HEK293T (cell line): ENCODE measurements around the gene FAP.

Experiments
- CTCF ChIA-PET: fragments of 350-600 bp; formaldehyde crosslinking; extraction: SDS; loops from one replicate; lab custom pipeline; 2021; ENCODE audit warnings: antibody characterized with exemption, inconsistent platforms; lab: Yijun Ruan, JAX
- POLR2A ChIA-PET: fragments of 350-600 bp; formaldehyde crosslinking; extraction: SDS; loops from one replicate; lab custom pipeline; 2020; ENCODE audit warnings: antibody characterized with exemption, inconsistent platforms; lab: Yijun Ruan, JAX
- DNase-seq: peaks from one replicate; pipeline ENCODE4 v3.0.0; 2012; ENCODE audit warnings: mixed read lengths; ENCODE audit errors: extremely low spot score
- ARNT ChIP-seq: fragments of 450-650 bp; IDR thresholded peaks from 2 replicates; pipeline ENCODE4 v1.6.1; 2017; ENCODE audit warnings: mild to moderate bottlenecking
- BHLHE40 ChIP-seq: fragments of 450-650 bp; IDR thresholded peaks from 2 replicates; pipeline ENCODE4 v1.6.1; 2016; ENCODE audit warnings: mild to moderate bottlenecking, moderate library complexity, borderline replicate concordance
- CTBP1 ChIP-seq: fragments of 450-650 bp; IDR thresholded peaks from 2 replicates; pipeline ENCODE4 v1.6.1; 2016; ENCODE audit warnings: borderline replicate concordance
- ELF4 ChIP-seq: fragments of 450-650 bp; IDR thresholded peaks from 2 replicates; pipeline ENCODE4 v1.6.1; 2017; ENCODE audit warnings: antibody characterized with exemption
- FOXA1 ChIP-seq: fragments of 450-650 bp; IDR thresholded peaks from 2 replicates; pipeline ENCODE4 v1.6.1; 2016; ENCODE audit warnings: mild to moderate bottlenecking
- FOXK2 ChIP-seq: fragments of 450-650 bp; IDR thresholded peaks from 2 replicates; pipeline ENCODE4 v1.6.1; 2016; ENCODE audit warnings: mild to moderate bottlenecking
- FOXM1 ChIP-seq: fragments of 450-650 bp; IDR thresholded peaks from 2 replicates; pipeline ENCODE4 v1.6.1; 2017; ENCODE audit warnings: mild to moderate bottlenecking, borderline replicate concordance
- HDGF ChIP-seq: fragments of 450-650 bp; IDR thresholded peaks from 2 replicates; pipeline ENCODE4 v1.6.1; 2017; ENCODE audit warnings: antibody characterized with exemption, borderline replicate concordance
- L3MBTL2 ChIP-seq: fragments of 450-650 bp; conservative IDR thresholded peaks from 2 replicates; pipeline ENCODE4 v1.6.1; 2016; ENCODE audit warnings: mild to moderate bottlenecking
- NFRKB ChIP-seq: fragments of 450-650 bp; IDR thresholded peaks from 2 replicates; pipeline ENCODE4 v1.6.1; 2016; ENCODE audit warnings: mild to moderate bottlenecking, moderate library complexity
- SUZ12 ChIP-seq: fragments of 450-650 bp; IDR thresholded peaks from 2 replicates; pipeline ENCODE4 v1.6.1; 2016; ENCODE audit warnings: mild to moderate bottlenecking
- TARDBP ChIP-seq: fragments of 450-650 bp; IDR thresholded peaks from 2 replicates; pipeline ENCODE4 v1.6.1; 2016
- ZNF384 ChIP-seq: fragments of 450-650 bp; IDR thresholded peaks from 2 replicates; pipeline ENCODE4 v1.6.1; 2016
- TF ChIP-seq, protein P1 (sequence below): fragments of 450-650 bp; IDR thresholded peaks from 2 replicates; pipeline ENCODE4 v1.6.1; 2016

The FAP gene

GRCh38 chr2:162125138-162125537 lies 118.1 kb downstream of the FAP start:
- POLR2A ChIA-PET = no interaction called here
- CTCF ChIA-PET = no interaction called here
- TF ChIP-seq ZNF384 (no peak), ARNT (no peak), TARDBP (no peak), SUZ12 (no peak), FOXK2 (no peak), L3MBTL2 (no peak)
- TF ChIP-seq, protein P1, sequence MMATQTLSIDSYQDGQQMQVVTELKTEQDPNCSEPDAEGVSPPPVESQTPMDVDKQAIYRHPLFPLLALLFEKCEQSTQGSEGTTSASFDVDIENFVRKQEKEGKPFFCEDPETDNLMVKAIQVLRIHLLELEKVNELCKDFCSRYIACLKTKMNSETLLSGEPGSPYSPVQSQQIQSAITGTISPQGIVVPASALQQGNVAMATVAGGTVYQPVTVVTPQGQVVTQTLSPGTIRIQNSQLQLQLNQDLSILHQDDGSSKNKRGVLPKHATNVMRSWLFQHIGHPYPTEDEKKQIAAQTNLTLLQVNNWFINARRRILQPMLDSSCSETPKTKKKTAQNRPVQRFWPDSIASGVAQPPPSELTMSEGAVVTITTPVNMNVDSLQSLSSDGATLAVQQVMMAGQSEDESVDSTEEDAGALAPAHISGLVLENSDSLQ = no peak

GRCh38 chr2:162123806-162124758 lies 119.2 kb downstream of the FAP start:
- ChIA-PET POLR2A (no interaction called here), CTCF (no interaction called here)
- TF ChIP-seq SUZ12 (no peak), L3MBTL2 (no peak), ARNT (no peak), FOXK2 (no peak), FOXA1 (no peak), FOXM1 (no peak), NFRKB (no peak), TARDBP (no peak), CTBP1 (no peak), HDGF (no peak), ELF4 (no peak), ZNF384 (no peak), BHLHE40 (no peak)
- TF ChIP-seq, protein P1 = no peak
- DNase-seq = peak; percentile 14

More at GRCh38 chr2:162125138-162125537, 118.1 kb downstream of the FAP start:
- DNase-seq = no peak
